ENCODE measurements around the gene LY86. TPM values are rescaled to one million over a fixed set of nuclear protein-coding genes. Genes with fewer than 3 reads are reported as not detected.

Gene LY86
- total RNA-seq, 1 experiment from 2014 or later, result not detected

DNA sequence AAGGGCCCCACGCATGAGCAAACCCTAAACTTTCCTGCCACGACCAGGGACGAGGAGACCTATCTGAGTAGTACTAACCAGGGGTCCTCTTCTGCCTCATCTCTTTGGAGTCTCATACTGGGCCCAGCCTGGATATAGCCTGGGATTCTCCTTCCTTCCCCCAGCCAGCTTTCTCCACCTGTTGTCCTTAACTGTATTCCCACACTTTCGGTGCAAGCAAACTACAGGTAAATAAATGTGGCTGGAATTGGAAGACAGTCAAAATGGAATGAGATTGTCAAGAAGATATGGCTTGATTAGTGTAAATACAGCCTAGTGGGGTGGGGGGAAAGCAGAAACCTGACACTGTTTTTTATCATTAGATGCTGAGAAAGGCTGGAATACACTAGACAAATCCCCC is 23.5 kb upstream of the LY86 start:
- Histone ChIP-seq H4K91ac (ENCODE audit: insufficient read length, low read depth, low read length) (no peak overlapping the region), H3K23me2 (ENCODE audit: insufficient read length, low read depth, low read length, poor library complexity, severe bottlenecking) (no peaks in the 10 kb centered on the region), H3K79me2 (ENCODE audit: insufficient read depth, low read length) (no peaks in the 10 kb centered on the region), H3K27ac (ENCODE audit: insufficient read length, low read depth, low read length) (no peak overlapping the region), H2AK5ac (ENCODE audit: insufficient read length, low read length) (no peak overlapping the region), H2BK15ac (ENCODE audit: low read depth, low read length) (no peak overlapping the region), H3K4me2 (ENCODE audit: insufficient read depth, insufficient read length, low read length) (no peak overlapping the region), H3K4me1 (ENCODE audit: insufficient read depth, low read length) (no peaks in the 10 kb centered on the region), H3K79me1 (ENCODE audit: insufficient read depth, low read depth, low read length, poor library complexity, severe bottlenecking) (no peaks in the 10 kb centered on the region), H3K23ac (ENCODE audit: insufficient read length, low read depth, low read length) (no peak overlapping the region), H3K9me3 (ENCODE audit: control insufficient read depth, low read depth, low read length) (no peaks in the 10 kb centered on the region), H4K20me1 (ENCODE audit: control insufficient read depth, insufficient read depth, insufficient read length) (no peaks in the 10 kb centered on the region), H3K27me3 (ENCODE audit: insufficient read depth, low read length) (no peaks in the 10 kb centered on the region), H3K56ac (ENCODE audit: insufficient read length, low read depth, low read length) (no peak overlapping the region), H3K18ac (ENCODE audit: insufficient read length, low read depth, low read length) (no peak overlapping the region), H4K5ac (ENCODE audit: insufficient read length, low read depth, low read length) (no peak overlapping the region), H3K9ac (ENCODE audit: extremely low read depth, insufficient read length, low read length) (no peak overlapping the region), H3K4ac (ENCODE audit: low read depth, low read length) (no peak overlapping the region), H3T11ph (ENCODE audit: low read length) (no peak overlapping the region), H4K8ac (replicated peaks; ENCODE audit: insufficient read length, low read depth, low read length) (no peak overlapping the region), H2BK120ac (ENCODE audit: low read depth, low read length, poor library complexity, severe bottlenecking) (no peak overlapping the region), H2BK5ac (ENCODE audit: insufficient read length, low read length) (no peak overlapping the region), H2BK20ac (ENCODE audit: low read depth, low read length, poor library complexity, severe bottlenecking) (no peak overlapping the region), H2AFZ (ENCODE audit: low read length) (no peak overlapping the region), H2BK12ac (ENCODE audit: insufficient read length, low read depth, low read length) (no peak overlapping the region), H3K14ac (ENCODE audit: insufficient read depth, low read length) (no peak overlapping the region)
- DNase-seq, result no peak
- H3K4me3 Mint-ChIP-seq, result no peak overlapping the region
- no CpG with 5 or more reads among the region's 4 CpGs for WGBS (ENCODE audit: extremely low coverage, insufficient read length, low lambda C conversion rate)
- no peaks in the 10 kb centered on the region for H3K4me1 Mint-ChIP-seq
- TF ChIP-seq, protein P1, sequence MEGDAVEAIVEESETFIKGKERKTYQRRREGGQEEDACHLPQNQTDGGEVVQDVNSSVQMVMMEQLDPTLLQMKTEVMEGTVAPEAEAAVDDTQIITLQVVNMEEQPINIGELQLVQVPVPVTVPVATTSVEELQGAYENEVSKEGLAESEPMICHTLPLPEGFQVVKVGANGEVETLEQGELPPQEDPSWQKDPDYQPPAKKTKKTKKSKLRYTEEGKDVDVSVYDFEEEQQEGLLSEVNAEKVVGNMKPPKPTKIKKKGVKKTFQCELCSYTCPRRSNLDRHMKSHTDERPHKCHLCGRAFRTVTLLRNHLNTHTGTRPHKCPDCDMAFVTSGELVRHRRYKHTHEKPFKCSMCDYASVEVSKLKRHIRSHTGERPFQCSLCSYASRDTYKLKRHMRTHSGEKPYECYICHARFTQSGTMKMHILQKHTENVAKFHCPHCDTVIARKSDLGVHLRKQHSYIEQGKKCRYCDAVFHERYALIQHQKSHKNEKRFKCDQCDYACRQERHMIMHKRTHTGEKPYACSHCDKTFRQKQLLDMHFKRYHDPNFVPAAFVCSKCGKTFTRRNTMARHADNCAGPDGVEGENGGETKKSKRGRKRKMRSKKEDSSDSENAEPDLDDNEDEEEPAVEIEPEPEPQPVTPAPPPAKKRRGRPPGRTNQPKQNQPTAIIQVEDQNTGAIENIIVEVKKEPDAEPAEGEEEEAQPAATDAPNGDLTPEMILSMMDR (conservative IDR thresholded peaks at IDR 0.05), result no peak
- H3K36me3 Mint-ChIP-seq (ENCODE audit: insufficient read depth in 1 of 3, low read depth in 3 of 3), result peaks cover 0 to 5% (median 4%) of the 10 kb centered on the region in 3 experiments; a peak in 4 of 7 replicates
- no peak overlapping the region for H3K27ac Mint-ChIP-seq
- peaks cover 11% of the 10 kb centered on the region for H3K27me3 Mint-ChIP-seq (ENCODE audit: low read depth)
- peaks cover 9 to 15% of the 10 kb centered on the region in 2 experiments for H3K9me3 Mint-ChIP-seq

Data from H9 (cell line).